PC-3 (cell line): ENCODE results near the gene CHKB.

Source experiments
- CTCF ChIP-seq: fragments of 300-600 bp; sonication (generic); conservative IDR thresholded peaks from 2 replicates; pipeline ENCODE4 v1.5.1; 2017; ENCODE audit warnings: antibody characterized with exemption, low read depth, mild to moderate bottlenecking, low read length
- EZH2 ChIP-seq: fragments of 300-600 bp; sonication (generic); IDR thresholded peaks from one replicate; pipeline ENCODE4 v1.6.1; 2017; ENCODE audit warnings: antibody characterized with exemption, mild to moderate bottlenecking, low read length; ENCODE audit not compliant: unreplicated experiment
- EZH2phosphoT487 ChIP-seq: fragments of 300-600 bp; sonication (generic); IDR thresholded peaks from 2 replicates; pipeline ENCODE4 v1.6.1; 2018; ENCODE audit warnings: mild to moderate bottlenecking, antibody characterized with exemption, low read length, borderline replicate concordance

GRCh38 chr22:50587407-50587806, 4.8 kb upstream of the CHKB start:
- TF ChIP-seq CTCF = no peak
- TF ChIP-seq EZH2phosphoT487 = no peak
- no peak for TF ChIP-seq EZH2
